Endothelial cell of umbilical vein (primary cell): ENCODE measurements around the gene VSTM2B. TPM values are rescaled to one million over a fixed set of nuclear protein-coding genes. Genes with fewer than 3 reads are reported as not detected.

Experiments used
- BruUV-seq: library from RNA; stranded (reverse); fragments of 400-500 nt; replicated peaks from 2 replicates; lab custom pipeline; 2021; lab: Mats Ljungman, UMichigan
- CTCF ChIA-PET: fragments of 300-600, 350-600 bp; sonication (Branson Sonifier 250); formaldehyde crosslinking; loops from one replicate; lab custom pipeline; 2021; ENCODE audit warnings: antibody characterized with exemption, inconsistent platforms; lab: Charles Lee
- POLR2A ChIA-PET: fragments of 300-600, 350-600 bp; sonication (Branson Sonifier 250); formaldehyde crosslinking; loops from one replicate; lab custom pipeline; 2021; ENCODE audit warnings: antibody characterized with exemption, inconsistent platforms; lab: Charles Lee
- DNase-seq: peaks from one replicate; pipeline ENCODE4 v3.0.0-alpha.2; 2011; ENCODE audit warnings: low read depth, low spot score
- FAIRE-seq: peaks from 2 replicates; lab custom pipeline; 2011; peaks lifted over from hg19 to GRCh38; lab: Jason Lieb, UNC
- H2AFZ ChIP-seq: 2 replicates; pipeline ENCODE4 v1.6.0; 2012; ENCODE audit warnings: low read depth, low read length, control low read depth, inconsistent platforms
- H3K27ac ChIP-seq: 2 replicates; pipeline ENCODE4 v1.5.1; 2011; ENCODE audit warnings: low read depth, mild to moderate bottlenecking, control low read depth, low read length, moderate library complexity; ENCODE audit not compliant: insufficient read depth
- H3K27me3 ChIP-seq, 2 experiments: 2 replicates each; pipeline versions ENCODE4 v1.6.0 to v1.6.1; 2011; ENCODE audit warnings: low read length in 2 of 2, mixed read lengths in 1 of 2; ENCODE audit not compliant: control insufficient read depth in 2 of 2, insufficient read depth in 2 of 2
- H3K36me3 ChIP-seq, 2 experiments: 2 replicates in 1 of 2; 3 replicates in 1 of 2; pipeline ENCODE4 v1.5.1; 2011; ENCODE audit warnings: low read length in 2 of 2, mild to moderate bottlenecking in 1 of 2, moderate library complexity in 1 of 2; ENCODE audit not compliant: control insufficient read depth in 2 of 2, insufficient read depth in 2 of 2; ENCODE audit errors: extremely low read depth in 1 of 2
- H3K4me1 ChIP-seq: 3 replicates; pipeline ENCODE4 v1.5.1; 2011; ENCODE audit warnings: mild to moderate bottlenecking, low read length; ENCODE audit not compliant: control insufficient read depth, insufficient read depth; ENCODE audit errors: extremely low read depth
- H3K4me2 ChIP-seq: 2 replicates; pipeline ENCODE4 v1.6.1; 2011; ENCODE audit warnings: low read length, control low read depth, mixed read lengths; ENCODE audit not compliant: insufficient read depth
- H3K4me3 ChIP-seq, 3 experiments: fragments of 200-600 bp in 1 of 3; sonication (generic), shearing (Covaris generic) in 1 of 3; replicated peaks in 1 of 3; 2 replicates each; pipeline ENCODE4 v1.5.1; 2011 to 2016; ENCODE audit warnings: control low read depth in 3 of 3, low read length in 3 of 3, mild to moderate bottlenecking in 2 of 3, inconsistent platforms in 1 of 3, low read depth in 1 of 3, moderate library complexity in 1 of 3; ENCODE audit not compliant: insufficient read depth in 1 of 3
- H3K79me2 ChIP-seq: 2 replicates; pipeline ENCODE4 v1.6.0; 2012; ENCODE audit warnings: low read length, inconsistent platforms; ENCODE audit not compliant: control insufficient read depth, insufficient read depth
- H3K9ac ChIP-seq: replicated peaks from 2 replicates; pipeline ENCODE3; 2011; ENCODE audit warnings: low read length, control low read depth; ENCODE audit not compliant: insufficient read depth; ENCODE audit errors: extremely low read depth
- H3K9me1 ChIP-seq: replicated peaks from 3 replicates; pipeline ENCODE4 v1.6.0; 2011; ENCODE audit warnings: mild to moderate bottlenecking, low read length; ENCODE audit not compliant: control insufficient read depth, insufficient read depth; ENCODE audit errors: extremely low read depth
- H3K9me3 ChIP-seq: replicated peaks from 2 replicates; pipeline ENCODE4 v1.5.1; 2012; ENCODE audit warnings: low read length, inconsistent platforms; ENCODE audit not compliant: control insufficient read depth, insufficient read depth
- H4K20me1 ChIP-seq: replicated peaks from 2 replicates; pipeline ENCODE3; 2011; ENCODE audit warnings: mild to moderate bottlenecking, low read length; ENCODE audit not compliant: control insufficient read depth, insufficient read depth; ENCODE audit errors: extremely low read depth
- EZH2 ChIP-seq: IDR thresholded peaks from 2 replicates; pipeline ENCODE4 v1.6.1; 2012; ENCODE audit warnings: borderline replicate concordance, low read depth, mild to moderate bottlenecking, moderate library complexity, low read length, inconsistent platforms; ENCODE audit not compliant: severe bottlenecking
- FOS ChIP-seq: IDR thresholded peaks from 2 replicates; pipeline ENCODE4 v1.6.1; 2011; ENCODE audit warnings: mild to moderate bottlenecking, low read length, moderate library complexity, borderline replicate concordance; ENCODE audit not compliant: insufficient read depth
- GATA2 ChIP-seq: IDR thresholded peaks from 2 replicates; pipeline ENCODE4 v1.7.0; 2011; ENCODE audit warnings: low read depth, mild to moderate bottlenecking, moderate library complexity, mixed read lengths, low read length; ENCODE audit not compliant: insufficient read length, insufficient read depth
- JUN ChIP-seq: IDR thresholded peaks from 2 replicates; pipeline ENCODE4 v1.6.1; 2011; ENCODE audit warnings: borderline replicate concordance, low read depth; ENCODE audit not compliant: insufficient read length, insufficient read depth
- MYC ChIP-seq: IDR thresholded peaks from one replicate; pipeline ENCODE4 v1.6.1; 2011; ENCODE audit warnings: mild to moderate bottlenecking, low read depth, low read length
- POLR2A ChIP-seq: IDR thresholded peaks from 2 replicates; pipeline ENCODE4 v1.6.1; 2012; ENCODE audit warnings: low read depth, mild to moderate bottlenecking, control low read depth, low read length
- POLR2AphosphoS5 ChIP-seq: IDR thresholded peaks from 2 replicates; pipeline ENCODE4 v1.6.1; 2012; ENCODE audit warnings: low read depth, mild to moderate bottlenecking, control low read depth, low read length, moderate library complexity; ENCODE audit not compliant: insufficient read depth
- dilution Hi-C: fragments of 300-500 bp; cut with MboI; formaldehyde crosslinking; loops from one replicate; pipeline ENCODE4 v1.15.0; 2019; ENCODE audit warnings: low sequenced_read_pairs; ENCODE audit not compliant: extremely low pct_ligation_motif_present
- intact Hi-C: fragments of 100-400 bp; cut with micrococcal nuclease; formaldehyde crosslinking; loops from one replicate; pipeline ENCODE4 v1.10.0; 2022
- polyA plus RNA-seq, 4 experiments: library from polyadenylated mRNA; depleted of rRNA in 3 of 4; stranded (reverse) in 3 of 4; unstranded in 1 of 4; fragments of >200 nt; gene quantifications; 2 replicates each; pipeline versions ENCODE4 v1.2.1 to v1.2.3, GENCODE V29; 2011 to 2012; ENCODE audit warnings: missing spikeins in 1 of 4
- total RNA-seq: library from RNA; stranded (reverse); gene quantifications from 2 replicates; pipeline ENCODE4 v1.2.3, GENCODE V29; 2021
- TF ChIP-seq, protein P1 (sequence below), 2 donors: IDR thresholded peaks; 1 replicate in 1 of 2; 2 replicates in 1 of 2; pipeline ENCODE4 v1.5.1; 2011; ENCODE audit warnings: low read length in 2 of 2, mild to moderate bottlenecking in 2 of 2, moderate library complexity in 2 of 2, control low read depth in 1 of 2, inconsistent platforms in 1 of 2, low read depth in 1 of 2; ENCODE audit not compliant: insufficient read depth in 1 of 2; ENCODE audit errors: extremely low read depth in 1 of 2
- TF ChIP-seq, protein P2 (sequence below): IDR thresholded peaks from 2 replicates; pipeline ENCODE4 v1.6.1; 2011; ENCODE audit not compliant: insufficient read depth, insufficient read length

VSTM2B gene
- total and polyA plus RNA-seq, 2 donors (not counting 3 experiments of a cell fraction or from before 2014, with no cell fraction given): not detected

DNA sequence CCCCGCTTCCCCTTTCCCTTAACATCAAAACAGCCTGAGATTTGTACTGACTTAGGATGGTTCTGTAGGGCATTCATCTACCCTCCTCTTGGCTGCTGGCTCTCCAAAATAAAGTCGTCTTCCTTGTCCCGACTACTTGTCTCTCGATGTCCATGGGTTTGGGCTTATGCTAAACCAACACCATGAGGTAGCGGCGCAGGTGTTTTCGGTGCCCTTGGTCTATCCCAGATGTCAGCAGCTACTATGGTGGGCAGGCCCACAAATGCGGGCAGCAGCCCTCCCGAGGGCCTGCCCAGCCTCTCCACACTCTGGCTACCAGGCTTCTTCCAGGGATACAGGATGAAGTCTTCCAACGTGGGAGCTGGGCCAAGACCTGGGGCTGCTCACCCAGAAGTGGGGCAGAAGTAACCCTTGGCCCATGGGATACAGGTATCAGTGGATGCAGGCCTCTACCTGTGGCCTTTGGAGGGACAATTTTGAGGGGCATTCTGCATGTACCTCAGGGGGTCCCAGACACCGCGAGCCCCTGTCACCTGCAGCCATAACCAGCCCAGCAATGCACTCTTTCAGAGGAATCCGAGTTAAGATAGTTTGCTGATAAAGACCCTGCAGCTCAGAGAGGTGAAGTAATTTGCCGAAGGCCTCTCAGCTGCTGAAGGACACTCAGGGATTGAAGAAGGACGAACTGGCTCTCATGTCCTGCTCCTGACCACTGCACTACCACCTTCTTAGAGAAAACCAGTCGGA is 47.8 kb upstream of the VSTM2B start:
- dilution Hi-C loops (no loop called here), intact Hi-C loops (no loop called here)
- H3K79me2 ChIP-seq: no peaks in the 10 kb centered on the region
- no peak overlapping the region for H3K27ac ChIP-seq
- no peaks in the 10 kb centered on the region for H4K20me1 ChIP-seq
- H3K9me1 ChIP-seq: no peaks in the 10 kb centered on the region
- no peaks in the 10 kb centered on the region for H3K4me1 ChIP-seq
- no peaks in the 10 kb centered on the region for H3K36me3 ChIP-seq
- no peak for TF ChIP-seq GATA2
- no peak for TF ChIP-seq MYC
- TF ChIP-seq JUN: no peak
- TF ChIP-seq POLR2A: no peak
- TF ChIP-seq FOS: no peak
- TF ChIP-seq POLR2AphosphoS5: no peak
- TF ChIP-seq, protein P1, sequence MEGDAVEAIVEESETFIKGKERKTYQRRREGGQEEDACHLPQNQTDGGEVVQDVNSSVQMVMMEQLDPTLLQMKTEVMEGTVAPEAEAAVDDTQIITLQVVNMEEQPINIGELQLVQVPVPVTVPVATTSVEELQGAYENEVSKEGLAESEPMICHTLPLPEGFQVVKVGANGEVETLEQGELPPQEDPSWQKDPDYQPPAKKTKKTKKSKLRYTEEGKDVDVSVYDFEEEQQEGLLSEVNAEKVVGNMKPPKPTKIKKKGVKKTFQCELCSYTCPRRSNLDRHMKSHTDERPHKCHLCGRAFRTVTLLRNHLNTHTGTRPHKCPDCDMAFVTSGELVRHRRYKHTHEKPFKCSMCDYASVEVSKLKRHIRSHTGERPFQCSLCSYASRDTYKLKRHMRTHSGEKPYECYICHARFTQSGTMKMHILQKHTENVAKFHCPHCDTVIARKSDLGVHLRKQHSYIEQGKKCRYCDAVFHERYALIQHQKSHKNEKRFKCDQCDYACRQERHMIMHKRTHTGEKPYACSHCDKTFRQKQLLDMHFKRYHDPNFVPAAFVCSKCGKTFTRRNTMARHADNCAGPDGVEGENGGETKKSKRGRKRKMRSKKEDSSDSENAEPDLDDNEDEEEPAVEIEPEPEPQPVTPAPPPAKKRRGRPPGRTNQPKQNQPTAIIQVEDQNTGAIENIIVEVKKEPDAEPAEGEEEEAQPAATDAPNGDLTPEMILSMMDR (IDR thresholded peaks at IDR 0.05; ENCODE audit: extremely low read depth in 1 of 2, insufficient read depth in 1 of 2, low read depth in 1 of 2, low read length in 2 of 2): no peak
- TF ChIP-seq, protein P2, sequence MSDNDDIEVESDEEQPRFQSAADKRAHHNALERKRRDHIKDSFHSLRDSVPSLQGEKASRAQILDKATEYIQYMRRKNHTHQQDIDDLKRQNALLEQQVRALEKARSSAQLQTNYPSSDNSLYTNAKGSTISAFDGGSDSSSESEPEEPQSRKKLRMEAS: no peak
- no peak for TF ChIP-seq EZH2
- POLR2A ChIA-PET: no interaction called here
- CTCF ChIA-PET: no interaction called here
- H3K4me2 ChIP-seq: no peak overlapping the region
- no peak overlapping the region for H3K4me3 ChIP-seq
- FAIRE-seq (no peak), DNase-seq (no peak)
- no peak overlapping the region for H3K9ac ChIP-seq
- BruUV-seq: no TSS peak
- peaks cover 2% of the 10 kb centered on the region for H3K9me3 ChIP-seq
- no peak overlapping the region for H2AFZ ChIP-seq
- H3K27me3 ChIP-seq: no peaks in the 10 kb centered on the region
